GM21786 (cell line): ENCODE measurements around the gene TMEM184A.

Source experiments
- ATAC-seq: cut with Tn5 transposase; IDR thresholded peaks from one replicate; pipeline ENCODE4 v1.9.1; 2021; ENCODE audit not compliant: unreplicated experiment

TMEM184A gene

GRCh38 chr7:1540776-1541271, 15.2 kb downstream of the TMEM184A start:
- ATAC-seq, result no peak

- no peak for ATAC-seq
Observed at GRCh38 chr7:1539882-1540775, 15.9 kb downstream of the TMEM184A start.

DNA sequence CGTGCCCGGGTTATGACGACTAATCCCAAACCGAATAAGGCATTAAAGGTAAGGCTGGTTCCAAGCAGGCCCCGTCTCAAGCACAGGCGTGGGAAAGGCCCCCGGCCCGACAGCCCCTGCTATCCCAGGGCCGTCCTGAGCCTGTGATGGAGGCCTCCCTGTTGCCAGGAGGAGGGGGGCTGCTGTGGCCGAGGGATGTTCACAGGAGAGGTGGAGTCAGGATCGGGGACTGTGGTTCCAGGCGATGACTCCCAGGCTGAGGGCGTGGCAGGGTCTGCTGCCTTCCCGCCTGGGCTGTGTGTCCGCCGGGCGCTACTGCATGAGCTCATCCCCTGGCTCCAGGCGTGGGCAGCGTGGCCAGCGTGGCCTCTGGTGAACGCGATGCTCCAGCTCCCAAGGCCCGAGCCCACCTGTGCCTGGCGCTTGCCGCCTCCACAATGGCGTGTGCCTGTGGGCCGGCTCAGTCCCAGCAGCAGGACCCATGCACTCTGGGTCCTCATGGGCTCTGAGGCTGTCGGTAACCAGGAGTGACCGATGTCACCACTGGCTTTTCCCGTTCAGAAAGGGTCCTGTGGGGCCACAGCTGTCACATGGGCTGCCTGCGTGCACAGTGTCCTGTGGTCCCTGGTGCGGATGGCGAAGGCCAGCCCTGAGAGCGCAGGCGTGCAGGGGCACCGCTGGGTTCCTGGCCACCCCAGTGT, 16.7 kb downstream of the TMEM184A start:
- ATAC-seq, result no peak

DNA sequence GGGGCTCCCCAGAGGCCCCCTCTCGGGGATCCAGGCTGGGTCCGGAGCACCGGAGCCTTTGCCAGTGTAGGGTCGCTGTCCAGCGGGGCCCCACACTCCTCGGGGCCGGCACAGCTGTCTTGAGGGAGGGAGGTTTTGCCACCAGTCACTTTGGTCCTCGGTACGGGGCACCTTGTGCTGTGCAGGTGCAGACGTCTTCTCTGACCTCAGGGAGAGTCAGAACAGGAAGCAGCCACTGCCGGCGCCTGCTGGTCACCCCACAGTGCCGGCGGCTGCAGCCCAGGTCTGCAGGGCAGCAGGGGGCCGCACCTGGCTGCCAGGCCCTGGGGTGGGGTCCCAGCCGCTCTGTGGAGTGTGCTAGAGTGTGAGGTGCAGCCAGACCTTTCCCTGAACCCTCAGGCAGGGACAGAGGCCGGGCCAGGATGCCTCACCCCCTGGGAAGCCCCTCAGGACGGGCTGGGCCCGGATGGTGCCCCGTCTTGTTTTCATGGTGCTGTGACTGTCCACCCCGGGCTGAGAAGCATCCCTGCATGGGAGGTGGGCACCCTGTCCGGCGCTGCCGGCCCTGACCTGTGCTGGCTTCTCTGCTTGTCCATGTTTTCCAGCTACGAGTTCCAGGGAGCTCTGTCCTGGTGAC, 17.3 kb downstream of the TMEM184A start:
- no peak for ATAC-seq

GRCh38 chr7:1537535-1538412, 18.2 kb downstream of the TMEM184A start:
- ATAC-seq, result no peak

- no peak for ATAC-seq
Observed at GRCh38 chr7:1536743-1537534, 19.1 kb downstream of the TMEM184A start.

DNA sequence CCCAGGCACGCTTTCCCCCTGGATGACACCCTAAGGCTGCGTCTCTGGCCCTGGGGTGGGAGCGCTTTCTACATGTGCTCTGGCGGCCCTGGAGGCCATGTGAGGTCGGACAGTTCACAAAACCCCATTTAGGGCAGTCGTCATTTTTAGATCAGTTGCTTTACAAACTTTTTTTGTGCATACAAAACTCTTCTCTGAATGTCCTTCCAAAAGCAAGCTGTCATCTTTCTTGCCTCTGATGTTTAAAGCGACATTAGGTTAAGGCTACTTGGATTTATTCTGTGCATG, 19.6 kb downstream of the TMEM184A start:
- no peak for ATAC-seq

GRCh38 chr7:1535701-1536454, 20.1 kb downstream of the TMEM184A start:
- no peak for ATAC-seq

- no peak for ATAC-seq
Observed at GRCh38 chr7:1535100-1535458, 20.9 kb downstream of the TMEM184A start.

DNA sequence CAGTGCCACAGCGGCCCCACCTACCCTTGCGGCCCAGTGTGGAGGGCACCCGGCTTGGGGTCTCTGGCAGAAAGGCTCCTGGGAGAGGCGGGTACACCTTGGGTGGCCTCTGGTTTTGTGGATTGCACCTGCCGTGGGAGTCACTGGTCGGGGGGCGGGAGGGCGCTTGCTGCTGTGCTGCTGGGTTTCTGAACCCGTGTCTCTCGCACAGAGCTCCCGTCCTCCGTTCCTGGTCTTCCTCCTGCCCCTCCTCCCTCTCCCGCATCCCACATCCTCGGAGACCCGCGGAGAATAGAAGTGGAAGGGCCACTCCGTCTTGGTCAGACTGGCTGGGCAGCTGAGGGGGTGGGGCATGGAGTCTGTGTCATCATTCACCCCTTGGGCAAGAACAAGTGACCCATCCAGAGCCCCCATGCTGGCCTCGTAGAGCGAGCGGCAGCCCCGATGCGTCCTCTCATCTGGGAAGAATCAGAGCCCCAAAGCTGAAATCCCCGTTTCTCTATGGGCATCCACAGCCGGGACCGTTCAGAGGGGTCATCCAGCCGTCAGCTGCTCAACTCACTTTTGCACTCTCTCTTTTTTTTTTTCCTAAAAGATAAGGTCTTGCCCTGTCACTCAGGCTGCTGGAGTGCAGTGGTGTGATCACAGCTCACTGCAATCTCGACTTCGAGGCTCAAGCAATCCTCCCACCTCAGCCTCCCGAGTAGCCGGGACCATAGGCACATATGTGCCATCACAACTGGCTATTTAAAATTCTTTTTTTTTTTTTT, 21.5 kb downstream of the TMEM184A start:
- ATAC-seq, result no peak

GRCh38 chr7:1533547-1534329, 22.3 kb downstream of the TMEM184A start:
- ATAC-seq, result no peak

DNA sequence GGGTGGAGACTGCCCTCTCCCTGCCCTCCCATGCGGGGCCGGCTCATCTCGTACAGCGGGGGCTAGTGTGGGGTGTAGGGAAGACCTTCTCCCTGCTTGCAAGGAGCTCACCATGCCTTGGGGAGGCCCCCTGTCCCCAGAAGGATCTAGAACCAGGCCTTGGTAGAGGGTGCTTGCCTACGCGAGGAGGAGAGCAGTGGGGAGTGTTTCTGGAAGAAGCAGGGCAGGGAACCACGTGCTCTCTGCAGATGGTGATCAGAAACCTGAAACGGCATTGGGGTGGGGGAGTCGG, 22.8 kb downstream of the TMEM184A start:
- no peak for ATAC-seq

DNA sequence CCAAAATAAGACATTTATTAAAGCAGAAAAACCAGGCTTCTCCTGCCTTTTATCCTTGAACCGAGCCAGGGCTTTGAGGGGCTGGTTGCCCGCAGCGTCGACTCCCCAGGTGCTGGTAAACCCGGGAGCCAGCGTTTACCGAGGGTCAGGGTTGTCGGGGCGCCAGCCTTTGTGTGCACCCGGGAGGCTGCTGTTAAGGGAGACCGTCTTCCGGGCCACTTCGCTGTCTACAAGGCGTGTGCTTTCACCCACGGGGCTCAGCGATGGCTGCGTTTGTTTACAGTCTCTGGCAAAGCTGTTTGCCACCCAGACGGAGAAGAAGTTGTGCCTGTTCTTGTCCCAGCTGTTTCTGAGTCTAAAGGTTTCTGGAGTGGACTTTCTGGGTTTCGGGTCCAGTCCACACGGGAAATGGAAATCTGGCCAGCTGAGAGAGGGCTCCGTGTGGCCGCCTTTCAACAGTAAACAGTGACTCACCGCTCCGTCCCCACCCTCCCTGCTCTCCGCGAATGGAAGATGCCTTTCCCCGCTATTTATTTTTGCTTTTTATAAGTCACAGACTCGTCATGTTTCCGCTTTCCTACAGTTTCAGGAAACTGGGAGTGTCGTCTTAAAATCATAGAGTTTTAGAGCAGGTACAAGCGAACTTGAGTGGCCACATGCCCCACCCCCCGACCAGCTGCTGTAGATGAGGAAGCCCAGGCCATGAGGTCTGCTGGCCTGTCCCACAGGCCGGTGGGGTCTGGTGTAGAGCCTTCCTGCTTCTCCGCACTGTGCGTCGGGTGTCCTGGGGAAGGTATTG, 23.4 kb downstream of the TMEM184A start:
- ATAC-seq, result no peak

GRCh38 chr7:1531979-1532455, 24.0 kb downstream of the TMEM184A start:
- no peak for ATAC-seq

- no peak for ATAC-seq
Observed at GRCh38 chr7:1531263-1531978, 24.6 kb downstream of the TMEM184A start.

DNA sequence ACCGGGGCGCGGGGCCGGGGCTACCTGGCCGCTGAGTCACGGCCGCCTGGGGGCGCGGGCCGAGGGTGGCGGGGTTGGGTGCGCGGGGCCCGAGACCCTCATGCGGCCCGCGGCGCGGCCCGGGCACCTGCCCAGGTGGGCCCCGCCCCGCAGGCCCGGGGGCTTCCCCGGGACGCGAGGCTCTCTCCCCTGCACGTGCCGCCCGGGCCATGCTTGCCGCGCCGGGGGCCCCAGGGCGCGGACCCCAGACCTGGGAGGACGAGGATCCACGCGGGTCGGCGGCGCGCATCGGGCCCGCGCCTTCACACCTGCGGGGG, 25.1 kb downstream of the TMEM184A start:
- ATAC-seq, result no peak
